Central memory CD4-positive, alpha-beta T cell (primary cell): ENCODE data around the gene NIM1K.
"Not testable (repeated sequence)": the region's sequence is repeated elsewhere in the genome, so short reads cannot be mapped to it uniquely, and the experiment has no call there.

Experiments
- DNase-seq: peaks from one replicate; pipeline ENCODE4 v3.0.0; 2022

The NIM1K gene

DNA sequence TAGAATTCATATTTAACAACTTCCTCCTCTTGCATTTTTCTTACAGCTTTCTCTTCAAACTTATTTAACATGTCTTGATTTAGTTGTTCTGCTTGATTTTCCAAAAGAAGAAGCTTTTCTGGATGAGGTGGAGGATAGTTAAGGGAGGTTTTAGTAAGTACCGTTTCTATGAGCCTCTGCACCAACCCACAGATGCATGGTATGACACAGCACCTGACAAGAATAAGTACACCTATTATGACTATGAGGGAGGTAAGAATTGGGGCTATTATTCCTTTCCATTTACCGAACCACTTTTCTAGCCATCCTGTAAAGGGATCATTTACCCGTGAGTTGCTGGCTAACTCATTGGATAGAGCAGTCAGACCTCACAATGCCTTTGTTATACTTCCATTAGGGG is 123.7 kb downstream of the NIM1K start:
- no peak for DNase-seq

- no peak for DNase-seq
These were observed 124.4 kb downstream of the NIM1K start for GRCh38 chr5:43316421-43316820.

GRCh38 chr5:43320846-43321245 is 128.8 kb downstream of the NIM1K start:
- DNase-seq: no peak

DNA sequence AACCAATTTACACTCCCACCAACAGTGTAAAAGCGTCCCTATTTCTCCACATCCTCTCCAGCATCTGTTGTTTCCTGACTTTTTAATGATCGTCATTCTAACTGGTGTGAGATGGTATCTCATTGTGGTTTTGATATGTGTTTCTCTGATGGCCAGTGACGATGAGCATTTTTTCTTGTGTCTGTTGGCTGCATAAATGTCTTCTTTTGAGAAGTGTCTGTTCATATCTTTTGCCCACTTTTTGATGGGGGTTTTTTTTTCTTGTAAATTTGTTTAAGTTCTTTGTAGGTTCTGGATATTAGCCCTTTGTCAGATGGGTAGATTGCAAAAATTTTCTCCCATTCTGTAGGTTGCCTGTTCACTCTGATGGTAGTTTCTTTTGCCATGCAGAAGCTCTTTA is 131.5 kb downstream of the NIM1K start:
- not testable (repeated sequence) for DNase-seq

DNA sequence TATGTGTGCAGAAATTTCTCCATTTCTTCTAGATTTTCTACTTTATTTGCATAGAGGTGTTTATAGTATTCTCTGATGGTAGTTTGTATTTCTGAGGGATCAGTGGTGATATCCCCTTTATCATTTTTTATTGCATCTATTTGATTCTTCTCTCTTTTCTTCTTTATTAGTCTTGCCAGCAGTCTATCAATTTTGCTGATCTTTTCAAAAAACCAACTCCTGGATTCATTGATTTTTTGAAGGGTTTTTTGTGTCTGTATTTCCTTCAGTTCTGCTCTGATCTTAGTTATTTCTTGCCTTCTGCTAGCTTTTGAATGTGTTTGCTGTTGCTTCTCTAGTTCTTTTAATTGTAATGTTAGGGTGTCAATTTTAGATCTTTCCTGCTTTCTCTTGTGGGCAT is 133.6 kb downstream of the NIM1K start:
- not testable (repeated sequence) for DNase-seq
